ENCODE data around the gene MRPS34.

DNA sequence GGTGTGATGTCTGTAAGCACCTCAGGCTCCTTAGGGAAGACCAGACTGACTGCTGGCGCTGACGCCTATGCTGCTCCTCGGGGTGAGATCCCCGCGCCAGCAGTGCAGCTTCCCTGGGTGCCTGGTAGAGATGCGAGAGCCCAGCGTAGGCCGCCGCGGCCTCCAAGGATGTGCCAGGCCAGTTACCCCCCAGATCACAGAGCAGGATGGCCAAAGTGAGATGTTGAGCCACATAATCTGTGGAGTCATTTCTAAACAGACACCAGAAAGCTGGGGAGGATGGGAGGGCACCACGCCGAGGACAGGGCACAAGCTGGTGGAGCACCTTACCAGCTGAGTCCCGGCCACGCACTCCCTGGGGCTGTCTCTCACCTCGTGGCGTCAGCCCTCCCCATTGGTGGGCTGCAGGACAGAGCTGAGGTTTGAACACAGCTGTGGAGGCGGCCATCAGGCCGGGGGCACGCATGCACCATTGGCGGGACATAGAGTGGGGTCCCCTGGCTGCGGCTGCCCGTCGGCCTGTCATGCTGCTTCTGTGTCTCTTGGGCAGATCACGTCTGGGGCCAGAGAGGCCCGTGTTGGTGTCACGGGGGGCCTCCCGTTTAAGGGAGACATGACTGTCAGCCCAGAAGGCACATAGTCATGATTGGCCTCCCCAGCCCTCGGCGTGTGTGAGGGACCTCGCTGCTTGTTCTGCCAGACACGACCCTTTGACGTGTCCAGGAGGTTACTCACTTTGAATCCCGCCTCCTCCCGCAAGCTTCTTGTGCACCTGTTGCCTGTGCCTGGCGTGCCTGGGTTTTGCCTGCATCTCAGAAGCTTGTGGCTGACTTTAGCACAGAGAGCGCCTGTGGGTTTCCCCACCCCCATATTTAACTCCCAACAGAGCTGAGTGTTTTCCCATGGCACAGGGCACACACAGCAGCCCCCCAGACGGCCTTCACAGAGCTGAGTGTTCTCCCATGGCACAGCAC lies 45.0 kb downstream of the MRPS34 start:
- TF ChIP-seq, protein P1, sequence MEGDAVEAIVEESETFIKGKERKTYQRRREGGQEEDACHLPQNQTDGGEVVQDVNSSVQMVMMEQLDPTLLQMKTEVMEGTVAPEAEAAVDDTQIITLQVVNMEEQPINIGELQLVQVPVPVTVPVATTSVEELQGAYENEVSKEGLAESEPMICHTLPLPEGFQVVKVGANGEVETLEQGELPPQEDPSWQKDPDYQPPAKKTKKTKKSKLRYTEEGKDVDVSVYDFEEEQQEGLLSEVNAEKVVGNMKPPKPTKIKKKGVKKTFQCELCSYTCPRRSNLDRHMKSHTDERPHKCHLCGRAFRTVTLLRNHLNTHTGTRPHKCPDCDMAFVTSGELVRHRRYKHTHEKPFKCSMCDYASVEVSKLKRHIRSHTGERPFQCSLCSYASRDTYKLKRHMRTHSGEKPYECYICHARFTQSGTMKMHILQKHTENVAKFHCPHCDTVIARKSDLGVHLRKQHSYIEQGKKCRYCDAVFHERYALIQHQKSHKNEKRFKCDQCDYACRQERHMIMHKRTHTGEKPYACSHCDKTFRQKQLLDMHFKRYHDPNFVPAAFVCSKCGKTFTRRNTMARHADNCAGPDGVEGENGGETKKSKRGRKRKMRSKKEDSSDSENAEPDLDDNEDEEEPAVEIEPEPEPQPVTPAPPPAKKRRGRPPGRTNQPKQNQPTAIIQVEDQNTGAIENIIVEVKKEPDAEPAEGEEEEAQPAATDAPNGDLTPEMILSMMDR (IDR thresholded peaks at IDR 0.05; ENCODE audit: low read depth, low read length, missing input control) = no peak
- TF ChIP-seq JUND (IDR thresholded peaks at IDR 0.05) = no peak
- TF ChIP-seq, protein P2, sequence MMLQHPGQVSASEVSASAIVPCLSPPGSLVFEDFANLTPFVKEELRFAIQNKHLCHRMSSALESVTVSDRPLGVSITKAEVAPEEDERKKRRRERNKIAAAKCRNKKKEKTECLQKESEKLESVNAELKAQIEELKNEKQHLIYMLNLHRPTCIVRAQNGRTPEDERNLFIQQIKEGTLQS (IDR thresholded peaks at IDR 0.05) = no peak

Measured in liver (tissue), 3 donors.